ENCODE data around the gene CIITA.

GRCh38 chr16:10972108-10972818, 95.3 kb downstream of the CIITA start:
- TF ChIP-seq, protein P1, sequence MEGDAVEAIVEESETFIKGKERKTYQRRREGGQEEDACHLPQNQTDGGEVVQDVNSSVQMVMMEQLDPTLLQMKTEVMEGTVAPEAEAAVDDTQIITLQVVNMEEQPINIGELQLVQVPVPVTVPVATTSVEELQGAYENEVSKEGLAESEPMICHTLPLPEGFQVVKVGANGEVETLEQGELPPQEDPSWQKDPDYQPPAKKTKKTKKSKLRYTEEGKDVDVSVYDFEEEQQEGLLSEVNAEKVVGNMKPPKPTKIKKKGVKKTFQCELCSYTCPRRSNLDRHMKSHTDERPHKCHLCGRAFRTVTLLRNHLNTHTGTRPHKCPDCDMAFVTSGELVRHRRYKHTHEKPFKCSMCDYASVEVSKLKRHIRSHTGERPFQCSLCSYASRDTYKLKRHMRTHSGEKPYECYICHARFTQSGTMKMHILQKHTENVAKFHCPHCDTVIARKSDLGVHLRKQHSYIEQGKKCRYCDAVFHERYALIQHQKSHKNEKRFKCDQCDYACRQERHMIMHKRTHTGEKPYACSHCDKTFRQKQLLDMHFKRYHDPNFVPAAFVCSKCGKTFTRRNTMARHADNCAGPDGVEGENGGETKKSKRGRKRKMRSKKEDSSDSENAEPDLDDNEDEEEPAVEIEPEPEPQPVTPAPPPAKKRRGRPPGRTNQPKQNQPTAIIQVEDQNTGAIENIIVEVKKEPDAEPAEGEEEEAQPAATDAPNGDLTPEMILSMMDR (IDR thresholded peaks at IDR 0.05 in 2 of 3, conservative IDR thresholded peaks at IDR 0.05 in 1 of 3; ENCODE audit: control insufficient read depth in 2 of 3, extremely low read depth in 1 of 3, insufficient read depth in 1 of 3, low read depth in 3 of 3, low read length in 3 of 3) = no peak
- TF ChIP-seq CEBPB (IDR thresholded peaks at IDR 0.05; ENCODE audit: borderline replicate concordance in 1 of 2, low read depth in 2 of 2, low read length in 2 of 2) (no peak), ATF3 (IDR thresholded peaks at IDR 0.05; ENCODE audit: borderline replicate concordance, extremely low read depth, low read depth, low read length) (no peak), SIN3A (IDR thresholded peaks at IDR 0.05; ENCODE audit: low read depth, low read length) (no peak), RB1 (IDR thresholded peaks at IDR 0.05; ENCODE audit: borderline replicate concordance) (no peak)
